Glomerular endothelial cell (primary cell): Measurements from ENCODE around the gene SYTL2. TPM values are rescaled to one million over a fixed set of nuclear protein-coding genes. Genes with fewer than 3 reads are reported as not detected.
"Not testable (repeated sequence)": the region's sequence is repeated elsewhere in the genome, so short reads cannot be mapped to it uniquely, and the experiment has no call there.

Experiments
- DNase-seq: peaks from one replicate; pipeline ENCODE4 v3.0.0-alpha.2; 2011; ENCODE audit warnings: low read depth, low spot score; ENCODE audit errors: extremely low read depth
- total RNA-seq: library from RNA; depleted of rRNA; stranded (reverse); fragments of >200 nt; gene quantifications from 2 replicates; pipeline ENCODE4 v1.2.3, GENCODE V29; 2015

The SYTL2 gene
- total RNA-seq, 1 donor from 2014 or later: 9.3 TPM

GRCh38 chr11:85698195-85698594, 112.7 kb downstream of the SYTL2 start:
- no peak for DNase-seq

DNA sequence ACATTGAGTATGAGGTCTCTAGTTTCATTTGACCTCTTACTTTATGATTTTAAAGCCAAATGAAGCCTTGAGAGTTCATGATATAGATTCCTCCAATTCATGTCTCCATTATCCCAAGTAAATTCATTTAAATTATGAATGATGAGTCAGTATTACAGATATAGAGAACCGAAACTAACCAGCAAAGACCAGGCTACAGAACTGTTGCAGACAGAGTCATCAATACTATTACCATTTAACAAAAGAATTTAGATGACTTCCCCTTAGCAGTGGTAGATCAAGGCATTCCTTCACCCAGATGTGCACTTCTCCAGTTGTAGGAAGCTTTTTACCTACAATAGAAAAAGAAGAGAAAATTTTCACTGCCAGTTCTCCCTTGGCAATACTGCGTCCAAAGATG, 113.2 kb downstream of the SYTL2 start:
- DNase-seq: no peak

DNA sequence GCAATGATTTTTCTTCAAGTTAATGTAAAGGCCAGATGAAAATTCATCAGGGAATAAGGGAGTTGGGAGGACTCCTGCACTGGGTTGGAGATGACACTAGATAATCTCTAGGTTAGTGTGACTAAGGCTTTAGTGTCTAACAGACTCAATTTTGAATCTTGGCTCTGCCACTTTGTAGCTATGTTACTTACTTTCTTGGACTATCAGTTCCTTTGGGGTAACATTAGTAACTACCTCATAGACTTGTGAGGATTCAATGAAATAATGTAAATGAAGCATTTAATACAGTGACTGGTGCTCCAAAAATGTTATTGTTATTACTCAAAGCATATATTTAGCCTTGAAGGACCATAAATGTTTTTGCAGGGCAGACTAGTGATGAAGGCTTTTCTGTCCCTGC, 115.4 kb downstream of the SYTL2 start:
- no peak for DNase-seq

DNA sequence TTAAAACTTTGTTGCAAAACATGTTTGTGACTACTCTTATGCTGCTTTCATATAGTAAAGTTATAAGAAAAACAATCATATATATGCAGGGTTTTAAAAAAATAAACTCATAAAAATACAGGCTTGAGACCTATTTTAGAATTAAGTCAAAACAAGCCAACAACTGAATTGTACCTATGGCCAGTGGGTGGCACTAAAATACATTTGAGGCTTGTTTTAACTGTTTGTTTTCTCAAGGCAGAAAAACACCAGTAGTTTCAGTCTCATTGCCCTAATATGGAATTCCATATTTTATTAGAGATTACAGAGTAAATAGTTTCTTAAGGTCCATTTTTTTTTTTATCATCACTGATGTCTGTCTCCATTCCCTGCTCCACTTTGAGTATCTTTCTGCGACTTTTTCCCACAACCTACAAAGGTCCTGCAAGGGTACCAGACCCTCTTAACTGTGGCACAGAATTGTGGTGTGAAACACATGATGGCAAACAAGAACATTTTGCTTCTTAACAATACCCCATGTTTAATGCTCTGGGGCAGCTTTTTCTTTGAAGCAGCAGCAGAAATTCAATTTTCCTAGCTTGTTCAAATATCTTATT, 116.5 kb downstream of the SYTL2 start:
- peak; percentile 42 for DNase-seq

DNA sequence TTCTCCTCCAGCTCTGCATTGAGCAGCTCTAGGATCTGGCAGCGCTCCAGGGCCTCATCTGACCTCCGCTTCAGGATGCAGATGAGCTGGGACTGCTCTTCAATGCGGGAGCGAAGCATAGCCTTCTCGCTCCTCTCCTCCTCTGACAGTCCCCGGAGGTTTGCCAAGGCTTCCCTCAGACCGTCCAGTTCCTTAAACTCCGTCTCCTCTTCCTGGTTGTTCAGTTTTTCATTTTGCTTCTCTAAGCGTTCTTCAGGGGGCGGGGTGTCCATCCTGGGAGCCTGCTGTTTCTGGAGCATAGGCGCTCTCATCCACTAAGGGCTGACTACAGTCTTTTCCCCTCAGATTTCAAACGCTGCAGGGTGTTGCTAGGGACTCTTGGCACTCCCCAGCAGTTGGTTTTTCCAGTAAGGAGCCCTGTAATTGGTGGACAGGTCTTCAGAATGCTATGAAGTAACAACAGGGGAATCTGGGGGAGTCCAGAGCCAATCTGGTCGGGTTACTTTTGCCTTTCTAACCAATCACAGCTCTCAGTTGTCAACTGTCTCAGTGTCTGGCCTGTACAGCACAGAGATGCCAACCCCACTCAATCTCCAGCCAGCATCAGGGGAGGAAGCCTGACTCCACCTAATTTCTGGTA, 125.0 kb downstream of the SYTL2 start, which contains the start of gene CCDC89:
TSS of gene CCDC89 (minus strand) at position 376 of the 640 bp plus-strand sequence. CDS start at position 311, 65 bp downstream.
- DNase-seq: no peak

- DNase-seq: no peak
These were observed 125.7 kb downstream of the SYTL2 start for GRCh38 chr11:85685125-85685819.

GRCh38 chr11:85682330-85683305, 128.3 kb downstream of the SYTL2 start:
- DNase-seq: no peak

- DNase-seq: no peak
These were observed 130.0 kb downstream of the SYTL2 start for GRCh38 chr11:85680897-85681296.

- DNase-seq: no peak
These were observed 131.4 kb downstream of the SYTL2 start for GRCh38 chr11:85679576-85679975.

DNA sequence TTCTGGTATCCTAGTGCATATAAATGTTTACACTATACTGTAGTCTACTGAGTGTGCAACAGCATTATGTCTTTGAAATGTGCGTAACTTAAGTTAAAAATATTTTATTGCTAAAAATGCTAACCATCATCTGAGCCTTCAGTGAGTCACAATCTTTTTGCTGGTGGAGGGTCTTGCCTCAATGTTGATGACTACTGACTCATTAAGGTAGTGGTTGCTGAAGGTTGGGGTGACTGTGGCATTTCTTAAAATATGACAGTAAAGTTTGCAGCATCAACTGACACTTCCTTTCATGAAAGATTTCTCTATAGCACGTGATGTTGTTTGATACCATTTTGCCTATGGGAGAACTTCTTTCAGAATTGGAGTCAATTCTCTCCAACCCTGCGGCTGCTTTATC, 137.5 kb downstream of the SYTL2 start:
- no peak for DNase-seq

DNA sequence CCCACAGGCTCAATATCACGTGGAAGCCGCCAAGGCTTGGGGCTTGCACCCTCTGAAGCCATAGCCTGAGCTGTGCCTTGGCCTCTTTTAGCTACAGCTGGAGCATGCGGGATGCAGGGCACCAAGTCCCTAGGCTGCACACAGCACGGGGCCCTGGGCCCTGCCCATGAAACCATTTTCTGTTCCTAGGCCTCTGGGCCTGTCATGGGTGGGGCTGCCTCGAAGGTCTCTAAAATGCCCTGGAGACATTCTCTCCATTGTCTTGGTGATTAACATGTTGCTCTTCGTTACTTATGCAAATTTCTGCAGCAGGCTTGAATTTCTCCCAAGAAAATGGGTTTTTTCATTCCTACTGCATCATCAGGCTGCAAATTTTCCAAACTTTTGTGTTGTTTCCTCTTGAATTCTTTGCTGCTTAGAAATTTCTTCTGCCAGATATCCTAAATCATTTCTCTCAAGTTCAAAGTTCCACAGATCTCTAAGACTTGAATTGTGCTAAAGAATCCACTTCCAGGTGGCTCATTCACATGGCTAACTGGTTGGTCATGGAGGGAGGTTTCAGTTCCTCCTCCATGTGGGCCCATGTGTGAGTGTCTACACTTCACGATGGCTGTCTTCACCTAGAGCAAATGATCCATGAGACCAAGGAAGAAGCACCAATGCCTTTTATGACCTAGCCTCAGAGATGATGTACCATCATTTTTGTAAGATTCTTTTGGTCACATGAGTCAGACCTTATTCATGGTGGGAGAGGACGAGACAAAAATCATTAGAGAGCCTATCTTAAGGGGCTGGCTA, 138.6 kb downstream of the SYTL2 start:
- no peak for DNase-seq

DNA sequence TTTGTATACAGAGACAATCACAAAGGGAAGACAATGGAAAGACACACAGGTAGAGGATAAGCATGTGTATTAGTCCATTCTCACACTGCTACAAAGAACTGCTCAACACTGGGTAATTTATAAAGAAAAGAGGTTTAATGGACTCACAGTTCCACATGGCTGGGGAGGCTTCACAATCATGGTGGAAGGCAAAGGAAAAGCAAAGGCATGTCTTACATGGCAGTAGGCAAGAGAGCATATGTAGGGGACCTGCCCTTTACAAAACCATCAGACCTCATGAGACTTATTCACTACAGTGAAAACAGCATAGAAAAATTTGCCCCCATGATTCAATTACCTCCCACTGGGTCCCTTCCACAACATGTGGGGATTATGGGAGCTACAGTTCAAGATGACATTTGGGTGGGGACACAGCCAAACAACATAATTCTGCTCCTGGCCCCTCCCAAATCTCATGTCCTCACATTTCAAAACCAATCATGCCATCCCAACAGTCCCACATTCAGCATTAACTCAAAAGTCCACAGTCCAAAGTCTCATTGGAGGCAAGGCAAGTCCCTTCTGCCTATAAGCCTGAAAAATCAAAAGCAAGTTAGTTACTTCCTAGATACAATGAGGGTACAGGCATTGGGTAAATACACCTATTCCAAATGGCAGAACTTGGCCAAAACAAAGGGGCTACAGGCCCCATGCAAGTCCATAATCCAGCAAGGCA, 139.8 kb downstream of the SYTL2 start:
- DNase-seq: not testable (repeated sequence)

- no peak for DNase-seq
These were observed 142.8 kb downstream of the SYTL2 start for GRCh38 chr11:85668157-85668556.

DNA sequence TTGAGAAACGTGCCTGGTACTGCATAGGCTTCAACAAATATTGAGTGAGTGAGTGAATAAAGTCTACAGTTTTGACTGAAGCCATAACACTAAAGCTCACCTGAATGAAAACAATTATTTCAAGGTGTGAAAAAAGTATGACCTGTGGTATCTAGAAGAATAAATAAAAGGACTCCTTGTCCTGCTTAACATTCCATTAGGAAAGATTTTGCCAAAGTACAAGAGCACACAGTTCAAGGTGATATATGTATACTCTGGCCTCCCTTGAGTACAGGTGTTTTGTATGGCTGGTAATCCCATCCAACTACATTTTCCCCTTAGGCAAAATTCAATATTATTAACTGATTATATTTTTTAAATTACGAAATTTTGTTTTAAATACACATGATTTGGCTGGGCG, 144.3 kb downstream of the SYTL2 start:
- DNase-seq: no peak

DNA sequence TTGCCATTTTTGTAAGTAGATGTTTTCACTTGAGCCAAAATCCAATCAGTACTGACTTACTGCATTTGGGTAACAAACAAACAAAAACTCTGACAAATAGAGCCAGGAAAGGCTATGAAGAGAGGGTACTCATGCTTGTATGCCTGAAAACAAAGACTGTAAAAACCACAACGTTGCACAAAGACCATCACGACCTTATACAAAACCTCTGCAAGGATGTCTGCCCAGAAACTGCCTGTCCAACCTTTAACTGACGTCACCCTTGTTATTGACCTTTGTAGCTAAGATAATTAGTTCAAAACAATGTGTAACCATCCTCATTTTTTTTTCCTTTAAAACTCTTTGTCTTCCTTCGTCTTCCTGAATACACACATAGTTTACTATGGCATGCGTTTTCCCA, 145.2 kb downstream of the SYTL2 start:
- no peak for DNase-seq

- peak; percentile 66 for DNase-seq
These were observed 146.1 kb downstream of the SYTL2 start, which contains the start of gene CREBZF for GRCh38 chr11:85664615-85665481. TSS of gene CREBZF (minus strand) at chr11:85665129. CDS start at chr11:85664875, 254 bp downstream.

- DNase-seq: no peak
These were observed 147.0 kb downstream of the SYTL2 start for GRCh38 chr11:85663753-85664614.
